ENCODE results near the gene WNT7A.

WNT7A gene

GRCh38 chr3:13826672-13827071 is 53.2 kb downstream of the WNT7A start:
- no peak for DNase-seq (ENCODE audit: low read depth)

GRCh38 chr3:13825821-13826220 is 54.0 kb downstream of the WNT7A start:
- no peak for DNase-seq (ENCODE audit: low read depth)

GRCh38 chr3:13825311-13825579 is 54.6 kb downstream of the WNT7A start:
- no peak for DNase-seq (ENCODE audit: low read depth)

GRCh38 chr3:13824521-13825310 is 55.2 kb downstream of the WNT7A start:
- no peak for DNase-seq (ENCODE audit: low read depth)

GRCh38 chr3:13823692-13824091 is 56.2 kb downstream of the WNT7A start:
- DNase-seq (ENCODE audit: low read depth) = no peak

- DNase-seq (ENCODE audit: low read depth) = no peak
Measured at GRCh38 chr3:13822871-13823585, 56.8 kb downstream of the WNT7A start.

GRCh38 chr3:13822042-13822441 is 57.8 kb downstream of the WNT7A start:
- no peak for DNase-seq (ENCODE audit: low read depth)

- DNase-seq (ENCODE audit: low read depth) = no peak
Measured at GRCh38 chr3:13821126-13821525, 58.7 kb downstream of the WNT7A start.

GRCh38 chr3:13818919-13819318 is 61.0 kb downstream of the WNT7A start:
- no peak for DNase-seq (ENCODE audit: low read depth)

GRCh38 chr3:13815088-13815683 is 64.7 kb downstream of the WNT7A start:
- no peak for DNase-seq (ENCODE audit: low read depth)

- DNase-seq (ENCODE audit: low read depth) = no peak
Measured at GRCh38 chr3:13812034-13812471, 67.8 kb downstream of the WNT7A start.

GRCh38 chr3:13811614-13812013 is 68.3 kb downstream of the WNT7A start:
- DNase-seq (ENCODE audit: low read depth) = no peak

GRCh38 chr3:13808550-13808949 is 71.3 kb downstream of the WNT7A start:
- no peak for DNase-seq (ENCODE audit: low read depth)

GRCh38 chr3:13801361-13802204 is 78.3 kb downstream of the WNT7A start:
- DNase-seq (ENCODE audit: low read depth) = no peak

GRCh38 chr3:13800064-13800463 is 79.8 kb downstream of the WNT7A start:
- DNase-seq (ENCODE audit: low read depth) = no peak

- DNase-seq (ENCODE audit: low read depth) = no peak
Measured at GRCh38 chr3:13798401-13798800, 81.5 kb downstream of the WNT7A start.

GRCh38 chr3:13796701-13797460 is 83.0 kb downstream of the WNT7A start:
- no peak for DNase-seq (ENCODE audit: low read depth)

- no peak for DNase-seq (ENCODE audit: low read depth)
Measured at GRCh38 chr3:13795816-13796215, 84.1 kb downstream of the WNT7A start.

GRCh38 chr3:13794322-13794721 is 85.5 kb downstream of the WNT7A start:
- DNase-seq (ENCODE audit: low read depth) = no peak

GRCh38 chr3:13793451-13793850 is 86.4 kb downstream of the WNT7A start:
- DNase-seq (ENCODE audit: low read depth) = no peak

- no peak for DNase-seq (ENCODE audit: low read depth)
Measured at GRCh38 chr3:13792512-13793371, 87.1 kb downstream of the WNT7A start.

Measured in stimulated activated CD8-positive, alpha-beta memory T cell treated with anti-CD3 and anti-CD28 coated beads, Interleukin-7, amount 100 ng/mL, for 24 hours (primary cell).